HCT116 (cell line): Measurements from ENCODE around the gene WSCD1.

Experiments used
- CTCF ChIP-seq, 3 experiments: fragments of 200-600 bp in 1 of 3; sonication (generic) in 1 of 3; IDR thresholded peaks in 2 of 3; conservative IDR thresholded peaks in 1 of 3; 2 replicates each; pipeline ENCODE4 v1.5.1; 2012 to 2017; ENCODE audit warnings: low read depth in 2 of 3, low read length in 2 of 3, antibody characterized with exemption in 1 of 3, borderline replicate concordance in 1 of 3, control low read depth in 1 of 3, mild to moderate bottlenecking in 1 of 3, mixed read lengths in 1 of 3, mixed run types in 1 of 3, moderate library complexity in 1 of 3; ENCODE audit not compliant: insufficient read depth in 1 of 3
- EZH2 ChIP-seq: fragments of 200-600 bp; sonication (generic); IDR thresholded peaks from 2 replicates; pipeline ENCODE4 v1.6.1; 2017; ENCODE audit warnings: antibody characterized with exemption, mixed run types
- POLR2A ChIP-seq: IDR thresholded peaks from 2 replicates; pipeline ENCODE4 v1.7.0; 2011; ENCODE audit warnings: borderline replicate concordance; ENCODE audit not compliant: insufficient read depth, insufficient read length; ENCODE audit errors: extremely low read depth
- POLR2AphosphoS5 ChIP-seq: IDR thresholded peaks from 2 replicates; pipeline ENCODE4 v1.6.1; 2011; ENCODE audit warnings: mild to moderate bottlenecking, low read depth, low read length, moderate library complexity

DNA sequence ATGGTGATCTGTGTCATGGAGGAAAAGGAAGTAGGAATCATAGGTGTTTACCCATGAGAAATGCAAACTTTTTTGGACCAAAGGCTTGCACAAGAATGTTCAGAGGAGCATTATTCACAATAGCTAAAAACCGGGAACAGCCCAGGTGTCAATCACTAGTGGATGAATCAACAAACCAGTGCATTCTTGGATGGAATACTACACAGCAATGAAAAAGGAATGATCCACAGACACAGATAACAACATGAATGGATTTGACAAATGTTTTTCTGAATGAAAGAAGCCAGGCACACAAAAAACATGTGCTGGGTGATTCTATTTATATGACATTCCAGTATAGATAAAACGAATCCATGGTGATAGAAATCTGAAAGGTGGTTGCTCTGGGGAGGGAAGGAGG, 36.0 kb downstream of the WSCD1 start:
- TF ChIP-seq CTCF (IDR thresholded peaks at IDR 0.05 in 2 of 3, conservative IDR thresholded peaks at IDR 0.05 in 1 of 3; ENCODE audit: borderline replicate concordance in 1 of 3, insufficient read depth in 1 of 3, low read depth in 2 of 3, low read length in 2 of 3) (no peak), POLR2AphosphoS5 (no peak), POLR2A (no peak), EZH2 (no peak)
